Uterus (tissue), 2 donors: Measurements from ENCODE around the gene SEC31B.

ENCODE experiments used
- CTCF ChIP-seq, 4 experiments: fragments of 200-600 bp in 2 of 4; fragments of 450-650 bp in 2 of 4; sonication (generic) in 2 of 4; IDR thresholded peaks; one replicate each; pipeline ENCODE4 v1.5.1; 2016 to 2019; ENCODE audit warnings: antibody characterized with exemption in 4 of 4, mild to moderate bottlenecking in 2 of 4, moderate library complexity in 1 of 4
- POLR2A ChIP-seq, 2 donors: fragments of 450-650 bp; IDR thresholded peaks; one replicate each; pipeline ENCODE4 v1.6.1; 2016; ENCODE audit warnings: antibody characterized with exemption in 2 of 2, mild to moderate bottlenecking in 1 of 2, moderate library complexity in 1 of 2

- TF ChIP-seq CTCF (IDR thresholded peaks at IDR 0.05) (no peak), POLR2A (IDR thresholded peaks at IDR 0.05) (no peak)
These were observed 45.7 kb upstream of the SEC31B start for GRCh38 chr10:100565206-100565985.
